Activated CD4-positive, alpha-beta T cell treated with anti-CD3 and anti-CD28 coated beads, Interleukin-10, Interleukin-2, amounts not matched to agents 100 ng/mL and 50 ng/mL, durations not matched to agents 16 hours and 8 hours (primary cell): ENCODE measurements around the gene F2RL3.
A peak's percentile ranks its signal among the peaks of the same experiment; 100 is the strongest.
"Not testable (repeated sequence)": the region's sequence is repeated elsewhere in the genome, so short reads cannot be mapped to it uniquely, and the experiment has no call there.

Experiments used
- DNase-seq: peaks from one replicate; pipeline ENCODE4 v3.0.0-alpha.2; 2020

Gene F2RL3

DNA sequence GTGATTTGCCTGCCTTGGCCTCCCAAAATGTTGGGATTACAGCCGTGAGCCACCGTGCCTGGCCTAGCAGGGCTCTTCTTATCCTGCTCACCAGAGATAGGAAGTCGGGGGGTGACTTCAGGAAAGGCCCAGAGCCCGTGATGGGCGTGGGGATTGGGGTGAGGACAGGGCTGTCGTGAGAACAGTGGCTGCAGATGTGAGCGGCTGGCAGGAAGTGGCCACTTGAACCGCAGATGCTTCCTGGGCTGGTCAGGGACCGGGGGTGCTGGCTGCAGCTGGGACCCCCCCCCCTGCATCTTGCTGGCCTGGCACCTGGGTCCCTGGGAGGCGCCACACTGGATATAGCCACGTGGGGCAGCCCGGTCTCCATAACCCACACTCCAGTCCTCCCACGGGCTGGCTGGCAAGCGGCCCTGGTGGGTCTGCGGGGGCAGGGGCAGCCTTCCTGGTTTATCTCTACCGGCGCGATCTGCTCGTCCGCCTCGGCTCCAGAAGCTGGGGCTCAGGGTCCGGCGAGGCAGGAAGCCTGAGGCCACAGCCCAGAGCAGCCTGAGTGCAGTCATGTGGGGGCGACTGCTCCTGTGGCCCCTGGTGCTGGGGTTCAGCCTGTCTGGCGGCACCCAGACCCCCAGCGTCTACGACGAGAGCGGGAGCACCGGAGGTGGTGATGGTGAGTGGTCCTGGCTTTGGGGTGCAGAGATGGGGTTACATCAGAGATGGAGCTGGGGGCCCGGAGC, at the start of gene F2RL3:
Gene F2RL3, plus strand, starts transcription at position 371 of the 737 bp plus-strand sequence. Its CDS starts 191 bp downstream, at position 562.
- peak; percentile 25 for DNase-seq

DNA sequence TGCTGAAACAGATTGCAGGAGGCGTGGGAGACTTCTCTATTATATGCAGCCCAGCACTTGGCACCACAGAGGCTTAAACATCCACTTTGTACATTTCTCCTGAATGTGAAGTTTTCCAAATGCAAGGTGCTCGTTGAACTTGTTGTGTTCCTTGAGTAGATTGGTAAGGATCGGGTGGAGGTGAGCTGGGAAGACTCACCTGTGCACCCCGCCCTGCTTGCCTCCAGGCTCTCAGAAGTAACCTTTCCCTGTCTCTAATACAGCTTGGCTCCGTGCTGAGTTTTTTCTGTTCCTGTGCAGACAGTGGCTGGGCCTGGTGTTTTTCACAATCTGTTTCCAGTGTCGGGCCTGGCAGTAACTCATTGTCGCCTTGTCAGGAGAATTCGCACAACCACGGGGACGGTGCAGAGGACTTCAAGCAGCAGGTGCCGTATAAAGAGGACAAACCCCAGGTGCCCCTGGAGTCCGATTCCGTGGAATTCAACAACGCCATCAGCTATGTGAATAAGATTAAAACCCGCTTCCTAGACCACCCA, 47.3 kb upstream of the F2RL3 start:
- DNase-seq, result no peak

GRCh38 chr19:16846901-16847300, 41.9 kb upstream of the F2RL3 start:
- no peak for DNase-seq

- DNase-seq, result no peak
These were observed 41.4 kb upstream of the F2RL3 start for GRCh38 chr19:16847430-16847829.

DNA sequence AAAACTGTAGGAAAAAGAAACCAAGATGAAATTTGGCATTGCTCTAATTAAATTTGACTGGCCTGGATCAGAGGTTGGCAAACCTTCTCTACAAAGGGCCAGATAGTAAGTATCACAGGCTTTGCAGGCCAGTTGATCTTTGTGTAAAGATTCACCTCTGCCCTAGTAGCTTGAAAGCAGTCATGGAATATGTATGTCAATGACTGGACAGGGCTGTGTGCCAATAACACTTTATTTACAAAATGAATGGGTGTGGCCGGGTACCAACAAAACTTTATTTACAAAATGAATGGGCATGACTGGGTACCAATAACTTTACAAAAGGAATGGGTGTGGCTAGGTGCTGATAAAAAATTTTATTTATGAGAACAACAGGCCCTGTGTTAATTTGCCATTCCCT, 39.6 kb upstream of the F2RL3 start:
- no peak for DNase-seq

DNA sequence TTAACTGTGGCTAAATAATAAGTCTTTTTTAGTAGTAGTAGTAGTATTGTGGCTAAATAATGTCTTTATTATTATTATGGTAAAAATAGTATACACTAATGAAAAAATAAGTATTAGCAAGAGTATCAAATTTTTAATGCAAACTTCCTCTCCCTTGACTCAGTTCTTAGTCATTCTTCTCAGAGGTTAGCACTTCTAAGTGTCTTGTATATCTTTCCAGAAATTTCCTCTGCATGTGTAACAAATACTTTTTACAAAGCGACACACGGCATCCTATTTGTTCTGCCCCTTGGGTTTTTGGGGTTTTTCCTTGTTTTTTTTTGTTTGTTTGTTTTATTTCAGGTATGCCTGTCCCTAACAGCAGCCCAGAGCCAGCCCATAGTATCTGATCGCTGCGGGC, 38.7 kb upstream of the F2RL3 start:
- no peak for DNase-seq

GRCh38 chr19:16851031-16851712, 37.6 kb upstream of the F2RL3 start:
- no peak for DNase-seq

GRCh38 chr19:16853066-16853465, 35.7 kb upstream of the F2RL3 start:
- no peak for DNase-seq

GRCh38 chr19:16856091-16856490, 32.7 kb upstream of the F2RL3 start:
- DNase-seq, result no peak

GRCh38 chr19:16859626-16860025, 29.2 kb upstream of the F2RL3 start:
- no peak for DNase-seq

GRCh38 chr19:16860118-16860517, 28.7 kb upstream of the F2RL3 start:
- no peak for DNase-seq

DNA sequence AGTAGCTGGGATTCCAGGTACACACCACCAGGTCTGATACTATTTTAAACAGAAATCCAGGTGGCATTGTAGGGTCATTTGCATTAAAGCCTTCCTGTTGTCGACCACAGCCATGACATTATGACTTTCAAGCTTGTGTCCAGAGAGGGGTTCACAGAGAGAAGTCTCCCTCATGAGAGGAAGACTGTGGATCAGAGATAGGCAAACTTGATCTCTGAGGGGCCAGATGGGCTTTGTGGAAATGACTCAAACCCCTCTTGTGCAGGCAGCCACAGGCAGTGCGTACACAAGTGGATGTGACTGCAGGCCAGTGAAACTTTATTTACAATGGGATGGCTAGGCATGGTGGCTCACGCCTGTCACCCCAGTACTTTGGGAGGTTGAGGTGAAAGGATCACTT, 27.8 kb upstream of the F2RL3 start:
- no peak for DNase-seq

DNA sequence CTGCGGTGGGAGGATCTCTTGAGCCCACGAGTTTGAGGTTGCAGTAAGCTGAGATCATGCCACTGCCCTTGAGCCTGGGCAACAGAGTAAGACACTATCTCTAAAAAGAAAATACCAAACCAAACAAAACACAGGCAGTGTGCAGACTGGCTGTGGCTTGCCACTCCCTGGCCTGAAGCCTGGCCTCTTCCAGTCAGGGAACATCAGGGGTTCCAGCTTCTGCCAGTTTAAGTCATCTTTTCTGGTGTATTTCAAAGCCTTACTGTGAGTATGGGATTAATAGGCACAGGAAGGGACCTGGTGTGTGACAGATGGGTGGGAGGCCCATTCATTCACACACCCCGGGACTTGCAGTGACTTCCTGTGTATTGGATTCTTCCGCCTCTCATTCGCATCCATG, 27.0 kb upstream of the F2RL3 start:
- no peak for DNase-seq

GRCh38 chr19:16862826-16863415, 25.9 kb upstream of the F2RL3 start:
- DNase-seq, result no peak

DNA sequence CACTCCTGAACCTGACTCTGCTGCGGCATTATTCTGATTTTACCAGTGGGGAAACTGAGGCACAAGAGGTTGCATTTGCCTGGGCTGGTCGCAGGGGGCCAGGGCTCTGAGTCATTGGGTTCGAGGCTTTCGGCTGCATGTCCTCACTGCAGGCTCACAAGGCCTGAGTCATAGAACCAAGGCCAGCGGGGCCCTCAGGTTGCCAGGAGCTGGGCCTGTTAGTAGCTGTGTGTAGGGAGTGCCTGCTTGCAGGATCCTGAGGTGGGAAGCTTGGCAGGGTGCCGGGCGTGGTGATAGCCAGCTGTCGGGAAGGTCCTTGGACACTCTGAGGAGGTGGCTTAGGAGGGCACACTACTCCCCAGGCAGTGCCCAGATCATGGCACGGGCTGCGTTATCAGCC, 21.6 kb upstream of the F2RL3 start:
- DNase-seq, result no peak

DNA sequence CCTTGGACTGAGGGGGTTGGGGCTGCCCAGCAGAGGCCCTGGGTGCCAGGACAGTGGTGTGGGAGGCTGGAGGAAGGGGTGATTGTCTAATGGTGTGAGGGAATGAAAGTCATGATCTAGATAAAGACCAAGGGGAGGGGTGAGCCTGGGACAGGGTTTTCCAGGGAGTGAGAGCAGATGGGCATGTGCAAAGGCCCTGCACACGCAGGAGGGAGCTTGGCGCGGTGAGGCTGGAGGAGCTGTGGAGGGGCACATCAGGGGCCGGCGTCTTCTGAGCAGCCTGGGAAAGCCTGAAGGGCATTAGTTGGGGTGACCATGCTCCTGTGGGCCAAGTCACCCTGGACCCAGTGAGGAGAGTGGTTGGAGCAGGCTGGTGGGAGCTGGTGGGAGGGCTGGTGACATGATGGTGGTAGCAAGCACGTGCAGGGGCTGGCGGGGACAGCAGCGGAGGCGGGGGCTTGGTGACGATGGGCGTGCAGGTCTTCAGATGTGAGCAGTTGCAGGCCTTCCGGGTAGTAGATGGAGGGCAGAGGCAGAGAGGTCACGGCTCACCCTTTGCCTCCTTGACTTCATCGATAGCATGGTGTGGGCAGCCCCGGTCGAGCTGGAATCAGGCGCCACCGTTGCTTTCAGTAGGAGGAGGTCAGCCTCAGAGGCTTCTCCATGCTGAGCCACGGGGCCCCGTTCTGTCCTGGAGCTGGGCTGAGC, 20.2 kb upstream of the F2RL3 start:
- no peak for DNase-seq

GRCh38 chr19:16869331-16869972, 19.3 kb upstream of the F2RL3 start:
- no peak for DNase-seq

- no peak for DNase-seq
These were observed 16.9 kb upstream of the F2RL3 start for GRCh38 chr19:16871871-16872270.

DNA sequence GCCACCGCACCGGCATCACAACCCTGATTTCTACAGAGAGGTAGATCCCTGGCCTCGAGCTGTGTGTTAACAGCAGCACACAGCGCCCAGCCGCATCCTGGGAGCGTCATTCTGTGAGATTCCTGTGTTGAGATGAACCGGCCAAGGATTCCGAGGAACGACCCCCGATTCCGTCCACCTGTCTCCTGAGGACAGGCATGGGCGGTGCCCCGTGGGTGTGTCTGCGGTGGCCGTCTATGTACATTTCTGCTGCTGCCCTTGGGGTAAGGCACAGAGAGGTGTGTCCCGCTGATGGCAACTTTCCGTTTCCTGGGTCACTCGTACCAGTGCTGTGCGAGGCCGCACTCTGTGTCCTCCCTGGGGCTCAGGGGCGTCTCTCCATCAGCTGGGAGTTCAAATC, 16.1 kb upstream of the F2RL3 start:
- DNase-seq, result no peak

DNA sequence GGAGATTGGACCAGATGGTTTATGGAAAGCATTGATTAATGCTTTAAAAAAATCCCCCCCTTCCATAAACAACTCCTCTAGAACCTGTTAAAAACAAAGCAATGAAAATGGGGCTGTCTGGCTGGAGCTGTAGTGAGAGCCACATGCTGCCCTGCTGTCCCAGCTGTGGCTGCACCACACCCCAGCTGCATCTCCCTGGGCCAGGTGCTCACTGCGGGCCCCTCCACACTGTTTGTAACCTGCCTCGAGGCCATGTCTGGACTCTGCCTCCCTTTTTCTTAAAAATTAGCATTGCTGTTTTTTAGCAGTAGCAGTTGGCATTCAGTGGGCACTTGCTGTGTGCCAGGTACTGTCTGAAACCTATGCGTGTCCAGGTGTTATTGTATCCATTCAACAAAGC, 15.2 kb upstream of the F2RL3 start:
- DNase-seq, result no peak

DNA sequence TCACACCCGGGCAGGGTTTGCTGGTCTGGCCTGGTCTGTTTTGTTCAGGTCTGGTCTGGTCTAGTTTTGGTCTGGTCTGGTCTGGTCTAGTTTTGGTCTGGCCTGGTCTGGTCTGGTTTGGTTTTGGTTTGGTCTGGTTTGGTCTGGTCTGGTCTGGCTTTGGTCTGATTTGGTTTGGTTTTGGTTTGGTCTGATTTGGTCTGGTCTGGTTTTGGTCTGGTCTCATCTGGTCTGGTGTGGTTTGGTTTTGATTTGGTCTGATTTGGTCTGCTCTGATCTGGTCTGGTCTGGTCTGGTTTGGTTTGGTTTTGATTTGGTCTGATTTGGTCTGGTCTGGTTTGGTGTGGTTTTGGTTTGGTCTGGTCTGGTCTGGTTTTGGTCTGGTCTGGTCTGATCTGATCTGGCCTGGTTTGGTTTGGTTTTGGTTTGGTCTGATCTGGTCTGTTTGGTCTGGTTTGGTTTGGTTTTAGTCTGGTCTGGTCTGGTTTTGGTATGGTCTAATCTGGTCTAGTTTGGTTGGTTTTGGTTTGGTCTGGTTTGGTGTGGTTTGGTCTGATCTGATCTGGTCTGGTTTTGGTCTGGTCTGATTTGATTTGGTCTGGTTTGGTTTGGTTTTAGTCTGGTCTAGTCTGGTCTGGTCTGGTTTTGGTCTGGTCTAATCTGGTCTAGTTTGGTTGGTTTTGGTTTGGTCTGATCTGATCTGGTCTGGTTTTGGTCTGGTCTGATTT, 14.4 kb upstream of the F2RL3 start:
- DNase-seq, result no peak

DNA sequence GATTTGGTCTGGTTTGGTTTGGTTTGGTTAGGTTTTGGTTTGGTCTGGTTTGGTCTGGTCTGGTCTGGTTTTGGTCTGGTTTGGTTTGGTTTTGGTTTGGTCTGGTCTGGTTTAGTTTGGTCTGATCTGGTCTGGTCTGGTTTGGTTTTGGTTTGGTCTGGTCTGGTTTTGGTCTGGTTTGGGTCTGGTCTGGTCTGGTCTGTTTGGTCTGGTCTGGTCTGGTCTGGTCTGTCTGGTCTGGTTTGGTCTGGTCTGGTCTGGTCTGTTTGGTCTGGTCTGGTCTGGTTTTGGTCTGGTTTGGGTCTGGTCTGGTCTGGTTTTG, 13.9 kb upstream of the F2RL3 start:
- not testable (repeated sequence) for DNase-seq
